H1 (cell line): ENCODE data around the gene RNF10. TPM values are rescaled to one million over a fixed set of nuclear protein-coding genes. Genes with fewer than 3 reads are reported as not detected.

Experiments used
- KDM1A ChIP-seq: fragments of 200-600, 300-600 bp; sonication (generic); IDR thresholded peaks from 2 replicates; pipeline ENCODE4 v1.7.1; 2016; ENCODE audit warnings: mild to moderate bottlenecking, low read length, borderline replicate concordance
- SIRT6 ChIP-seq: IDR thresholded peaks from one replicate; pipeline ENCODE4 v1.7.1; 2012; ENCODE audit warnings: low read length, inconsistent platforms
- polyA plus RNA-seq, 7 experiments: library from polyadenylated mRNA; depleted of rRNA in 3 of 7; stranded (reverse) in 5 of 7; unstranded in 2 of 7; fragments of >200 nt in 5 of 7; fragments of 200-250 nt in 2 of 7; gene quantifications; 1 replicate in 5 of 7; 2 replicates in 1 of 7; 4 replicates in 1 of 7; pipeline versions ENCODE4 v1.2.1 to v1.2.3, GENCODE V29; 2011 to 2013; ENCODE audit warnings: missing spikeins in 2 of 7, mixed read lengths in 2 of 7
- total RNA-seq: library from RNA; stranded (reverse); fragmentation: NEBNext Ultra II Directional; extraction: Animal tissue kit (Norgen Biotek cat#: 25700); gene quantifications from 2 replicates; pipeline ENCODE4 v1.2.1, GENCODE V29; 2021
- TF ChIP-seq, protein P1 (sequence below): fragments of 300-600 bp; sonication (generic); IDR thresholded peaks from 2 replicates; pipeline ENCODE4 v1.7.1; 2012; ENCODE audit warnings: low read length, moderate library complexity, mild to moderate bottlenecking, inconsistent platforms; ENCODE audit not compliant: insufficient replicate concordance

RNF10 gene
- total and polyA plus RNA-seq, 2 of the 8 experiments (the other 6 are each of a cell fraction or from before 2014, with no cell fraction given), result 71.6 to 171 TPM

DNA sequence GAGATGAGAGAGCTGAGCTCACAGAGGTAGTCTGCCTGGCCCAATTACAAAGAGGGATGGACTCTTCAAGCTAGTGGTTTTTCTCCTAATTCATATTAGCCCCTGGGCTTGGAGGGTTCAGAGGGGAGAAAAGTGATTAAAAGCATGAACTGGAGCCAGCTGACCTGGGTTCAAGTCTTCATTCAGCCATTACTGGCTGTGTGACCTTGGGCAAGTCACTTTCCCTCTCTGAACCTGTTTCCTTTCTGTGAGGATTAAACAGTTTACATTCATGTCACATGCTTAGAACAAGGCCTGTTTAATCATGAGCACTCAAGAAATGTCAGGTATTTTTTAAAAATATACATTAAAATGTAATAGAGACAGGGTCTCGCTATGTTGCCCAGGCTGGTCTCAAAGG, 54.2 kb downstream of the RNF10 start (continued):
- TF ChIP-seq, protein P1, sequence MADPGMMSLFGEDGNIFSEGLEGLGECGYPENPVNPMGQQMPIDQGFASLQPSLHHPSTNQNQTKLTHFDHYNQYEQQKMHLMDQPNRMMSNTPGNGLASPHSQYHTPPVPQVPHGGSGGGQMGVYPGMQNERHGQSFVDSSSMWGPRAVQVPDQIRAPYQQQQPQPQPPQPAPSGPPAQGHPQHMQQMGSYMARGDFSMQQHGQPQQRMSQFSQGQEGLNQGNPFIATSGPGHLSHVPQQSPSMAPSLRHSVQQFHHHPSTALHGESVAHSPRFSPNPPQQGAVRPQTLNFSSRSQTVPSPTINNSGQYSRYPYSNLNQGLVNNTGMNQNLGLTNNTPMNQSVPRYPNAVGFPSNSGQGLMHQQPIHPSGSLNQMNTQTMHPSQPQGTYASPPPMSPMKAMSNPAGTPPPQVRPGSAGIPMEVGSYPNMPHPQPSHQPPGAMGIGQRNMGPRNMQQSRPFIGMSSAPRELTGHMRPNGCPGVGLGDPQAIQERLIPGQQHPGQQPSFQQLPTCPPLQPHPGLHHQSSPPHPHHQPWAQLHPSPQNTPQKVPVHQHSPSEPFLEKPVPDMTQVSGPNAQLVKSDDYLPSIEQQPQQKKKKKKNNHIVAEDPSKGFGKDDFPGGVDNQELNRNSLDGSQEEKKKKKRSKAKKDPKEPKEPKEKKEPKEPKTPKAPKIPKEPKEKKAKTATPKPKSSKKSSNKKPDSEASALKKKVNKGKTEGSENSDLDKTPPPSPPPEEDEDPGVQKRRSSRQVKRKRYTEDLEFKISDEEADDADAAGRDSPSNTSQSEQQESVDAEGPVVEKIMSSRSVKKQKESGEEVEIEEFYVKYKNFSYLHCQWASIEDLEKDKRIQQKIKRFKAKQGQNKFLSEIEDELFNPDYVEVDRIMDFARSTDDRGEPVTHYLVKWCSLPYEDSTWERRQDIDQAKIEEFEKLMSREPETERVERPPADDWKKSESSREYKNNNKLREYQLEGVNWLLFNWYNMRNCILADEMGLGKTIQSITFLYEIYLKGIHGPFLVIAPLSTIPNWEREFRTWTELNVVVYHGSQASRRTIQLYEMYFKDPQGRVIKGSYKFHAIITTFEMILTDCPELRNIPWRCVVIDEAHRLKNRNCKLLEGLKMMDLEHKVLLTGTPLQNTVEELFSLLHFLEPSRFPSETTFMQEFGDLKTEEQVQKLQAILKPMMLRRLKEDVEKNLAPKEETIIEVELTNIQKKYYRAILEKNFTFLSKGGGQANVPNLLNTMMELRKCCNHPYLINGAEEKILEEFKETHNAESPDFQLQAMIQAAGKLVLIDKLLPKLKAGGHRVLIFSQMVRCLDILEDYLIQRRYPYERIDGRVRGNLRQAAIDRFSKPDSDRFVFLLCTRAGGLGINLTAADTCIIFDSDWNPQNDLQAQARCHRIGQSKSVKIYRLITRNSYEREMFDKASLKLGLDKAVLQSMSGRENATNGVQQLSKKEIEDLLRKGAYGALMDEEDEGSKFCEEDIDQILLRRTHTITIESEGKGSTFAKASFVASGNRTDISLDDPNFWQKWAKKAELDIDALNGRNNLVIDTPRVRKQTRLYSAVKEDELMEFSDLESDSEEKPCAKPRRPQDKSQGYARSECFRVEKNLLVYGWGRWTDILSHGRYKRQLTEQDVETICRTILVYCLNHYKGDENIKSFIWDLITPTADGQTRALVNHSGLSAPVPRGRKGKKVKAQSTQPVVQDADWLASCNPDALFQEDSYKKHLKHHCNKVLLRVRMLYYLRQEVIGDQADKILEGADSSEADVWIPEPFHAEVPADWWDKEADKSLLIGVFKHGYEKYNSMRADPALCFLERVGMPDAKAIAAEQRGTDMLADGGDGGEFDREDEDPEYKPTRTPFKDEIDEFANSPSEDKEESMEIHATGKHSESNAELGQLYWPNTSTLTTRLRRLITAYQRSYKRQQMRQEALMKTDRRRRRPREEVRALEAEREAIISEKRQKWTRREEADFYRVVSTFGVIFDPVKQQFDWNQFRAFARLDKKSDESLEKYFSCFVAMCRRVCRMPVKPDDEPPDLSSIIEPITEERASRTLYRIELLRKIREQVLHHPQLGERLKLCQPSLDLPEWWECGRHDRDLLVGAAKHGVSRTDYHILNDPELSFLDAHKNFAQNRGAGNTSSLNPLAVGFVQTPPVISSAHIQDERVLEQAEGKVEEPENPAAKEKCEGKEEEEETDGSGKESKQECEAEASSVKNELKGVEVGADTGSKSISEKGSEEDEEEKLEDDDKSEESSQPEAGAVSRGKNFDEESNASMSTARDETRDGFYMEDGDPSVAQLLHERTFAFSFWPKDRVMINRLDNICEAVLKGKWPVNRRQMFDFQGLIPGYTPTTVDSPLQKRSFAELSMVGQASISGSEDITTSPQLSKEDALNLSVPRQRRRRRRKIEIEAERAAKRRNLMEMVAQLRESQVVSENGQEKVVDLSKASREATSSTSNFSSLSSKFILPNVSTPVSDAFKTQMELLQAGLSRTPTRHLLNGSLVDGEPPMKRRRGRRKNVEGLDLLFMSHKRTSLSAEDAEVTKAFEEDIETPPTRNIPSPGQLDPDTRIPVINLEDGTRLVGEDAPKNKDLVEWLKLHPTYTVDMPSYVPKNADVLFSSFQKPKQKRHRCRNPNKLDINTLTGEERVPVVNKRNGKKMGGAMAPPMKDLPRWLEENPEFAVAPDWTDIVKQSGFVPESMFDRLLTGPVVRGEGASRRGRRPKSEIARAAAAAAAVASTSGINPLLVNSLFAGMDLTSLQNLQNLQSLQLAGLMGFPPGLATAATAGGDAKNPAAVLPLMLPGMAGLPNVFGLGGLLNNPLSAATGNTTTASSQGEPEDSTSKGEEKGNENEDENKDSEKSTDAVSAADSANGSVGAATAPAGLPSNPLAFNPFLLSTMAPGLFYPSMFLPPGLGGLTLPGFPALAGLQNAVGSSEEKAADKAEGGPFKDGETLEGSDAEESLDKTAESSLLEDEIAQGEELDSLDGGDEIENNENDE, result no peak
- TF ChIP-seq KDM1A, result peak; percentile 44; the same call in 1 of the 2 replicates
- TF ChIP-seq SIRT6, result no peak
